ENCODE results near the gene TGM4.
"Not testable (repeated sequence)": the region's sequence is repeated elsewhere in the genome, so short reads cannot be mapped to it uniquely, and the experiment has no call there.

Gene TGM4

GRCh38 chr3:44918087-44918486, 43.7 kb downstream of the TGM4 start:
- DNase-seq = no peak

- DNase-seq = no peak
Observed at GRCh38 chr3:44918581-44918980, 44.2 kb downstream of the TGM4 start.

- no peak for DNase-seq
Observed at GRCh38 chr3:44920081-44920480, 45.7 kb downstream of the TGM4 start.

GRCh38 chr3:44923632-44924456, 49.4 kb downstream of the TGM4 start:
- no peak for DNase-seq

GRCh38 chr3:44924457-44925084, 50.2 kb downstream of the TGM4 start:
- DNase-seq = no peak

GRCh38 chr3:44926172-44926571, 51.8 kb downstream of the TGM4 start:
- DNase-seq = no peak

- DNase-seq = no peak
Observed at GRCh38 chr3:44926921-44927320, 52.5 kb downstream of the TGM4 start.

GRCh38 chr3:44927371-44927770, 53.0 kb downstream of the TGM4 start:
- no peak for DNase-seq

GRCh38 chr3:44929782-44930181, 55.4 kb downstream of the TGM4 start:
- no peak for DNase-seq

- DNase-seq = no peak
Observed at GRCh38 chr3:44930911-44931310, 56.5 kb downstream of the TGM4 start.

- DNase-seq = no peak
Observed at GRCh38 chr3:44931791-44932190, 57.4 kb downstream of the TGM4 start.

- no peak for DNase-seq
Observed at GRCh38 chr3:44932271-44932670, 57.9 kb downstream of the TGM4 start.

- DNase-seq = no peak
Observed at GRCh38 chr3:44932986-44933944, 58.9 kb downstream of the TGM4 start.

- no peak for DNase-seq
Observed at GRCh38 chr3:44939581-44940036, 65.2 kb downstream of the TGM4 start.

- DNase-seq = no peak
Observed at GRCh38 chr3:44942202-44942921, 68.0 kb downstream of the TGM4 start.

- no peak for DNase-seq
Observed at GRCh38 chr3:44948239-44948638, 73.8 kb downstream of the TGM4 start.

GRCh38 chr3:44949770-44950169, 75.4 kb downstream of the TGM4 start:
- not testable (repeated sequence) for DNase-seq

- no peak for DNase-seq
Observed at GRCh38 chr3:44950275-44950734, 75.9 kb downstream of the TGM4 start.

GRCh38 chr3:44952689-44953088, 78.3 kb downstream of the TGM4 start:
- DNase-seq = no peak

GRCh38 chr3:44954304-44954703, 79.9 kb downstream of the TGM4 start:
- DNase-seq = no peak

- no peak for DNase-seq
Observed at GRCh38 chr3:44954962-44955361, 80.6 kb downstream of the TGM4 start.

- DNase-seq = no peak
Observed at GRCh38 chr3:44955917-44956316, 81.5 kb downstream of the TGM4 start.

Measured in KG1 (cell line).